Neural progenitor cell (in vitro differentiated cells): Measurements from ENCODE around the gene SLC30A4.

ENCODE experiments used
- EZH2 ChIP-seq: fragments of 200-600 bp; sonication (generic); IDR thresholded peaks from 2 replicates; pipeline ENCODE4 v1.6.1; 2017; ENCODE audit warnings: antibody characterized with exemption, mild to moderate bottlenecking, moderate library complexity
- EZH2phosphoT487 ChIP-seq: fragments of 200-600 bp; sonication (generic); IDR thresholded peaks from 2 replicates; pipeline ENCODE4 v1.6.1; 2017; ENCODE audit warnings: antibody characterized with exemption
- TF ChIP-seq, protein P1 (sequence below): fragments of 200-600 bp; sonication (generic); IDR thresholded peaks from 2 replicates; pipeline ENCODE4 v1.5.1; 2017; ENCODE audit warnings: antibody characterized with exemption, mild to moderate bottlenecking

DNA sequence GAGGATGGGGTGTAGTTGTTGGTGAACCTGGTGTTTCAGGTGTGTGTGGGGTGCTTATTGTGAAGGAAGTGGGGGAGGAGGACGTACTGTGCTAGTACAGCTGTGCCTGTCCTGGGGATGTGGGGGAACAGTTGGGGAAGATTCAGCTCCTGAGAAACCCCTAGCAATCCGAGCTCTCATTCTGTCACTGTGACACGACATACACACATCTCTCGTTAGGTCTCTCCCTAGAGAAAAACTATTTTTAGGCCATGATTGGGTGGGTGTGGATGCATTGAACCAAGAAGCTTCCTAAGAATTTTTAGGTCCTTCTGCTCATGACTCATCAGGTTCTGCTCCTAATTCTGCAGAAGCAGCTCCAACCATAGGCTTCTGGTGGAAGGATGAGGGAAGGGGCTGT lies 54.3 kb downstream of the SLC30A4 start:
- TF ChIP-seq, protein P1, sequence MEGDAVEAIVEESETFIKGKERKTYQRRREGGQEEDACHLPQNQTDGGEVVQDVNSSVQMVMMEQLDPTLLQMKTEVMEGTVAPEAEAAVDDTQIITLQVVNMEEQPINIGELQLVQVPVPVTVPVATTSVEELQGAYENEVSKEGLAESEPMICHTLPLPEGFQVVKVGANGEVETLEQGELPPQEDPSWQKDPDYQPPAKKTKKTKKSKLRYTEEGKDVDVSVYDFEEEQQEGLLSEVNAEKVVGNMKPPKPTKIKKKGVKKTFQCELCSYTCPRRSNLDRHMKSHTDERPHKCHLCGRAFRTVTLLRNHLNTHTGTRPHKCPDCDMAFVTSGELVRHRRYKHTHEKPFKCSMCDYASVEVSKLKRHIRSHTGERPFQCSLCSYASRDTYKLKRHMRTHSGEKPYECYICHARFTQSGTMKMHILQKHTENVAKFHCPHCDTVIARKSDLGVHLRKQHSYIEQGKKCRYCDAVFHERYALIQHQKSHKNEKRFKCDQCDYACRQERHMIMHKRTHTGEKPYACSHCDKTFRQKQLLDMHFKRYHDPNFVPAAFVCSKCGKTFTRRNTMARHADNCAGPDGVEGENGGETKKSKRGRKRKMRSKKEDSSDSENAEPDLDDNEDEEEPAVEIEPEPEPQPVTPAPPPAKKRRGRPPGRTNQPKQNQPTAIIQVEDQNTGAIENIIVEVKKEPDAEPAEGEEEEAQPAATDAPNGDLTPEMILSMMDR: no peak
- TF ChIP-seq EZH2 (no peak), EZH2phosphoT487 (no peak)
